Astrocyte of the cerebellum (primary cell): Measurements from ENCODE around the gene ARHGAP26.

Experiments
- DNase-seq: peaks from one replicate; pipeline ENCODE4 v3.0.0-alpha.2; 2011; ENCODE audit warnings: low read depth
- H3K4me3 ChIP-seq: 2 replicates; pipeline ENCODE4 v1.5.1; 2011; ENCODE audit warnings: mild to moderate bottlenecking, low read depth, low read length, moderate library complexity
- CTCF ChIP-seq: IDR thresholded peaks from 2 replicates; pipeline ENCODE4 v1.5.1; 2012; ENCODE audit warnings: low read length, low read depth, moderate library complexity, mild to moderate bottlenecking; ENCODE audit errors: missing control alignments
- in situ Hi-C: cut with HindIII; loops from 2 replicates; pipeline ENCODE4 v1.10.0; 2017; ENCODE audit warnings: low sequenced_read_pairs

Gene ARHGAP26

GRCh38 chr5:143142596-143143435, 372.6 kb downstream of the ARHGAP26 start:
- DNase-seq, result no peak
- no peak overlapping the region for H3K4me3 ChIP-seq
- in situ Hi-C loops, result no loop called here
- no peak for TF ChIP-seq CTCF

GRCh38 chr5:143143973-143144372, 373.8 kb downstream of the ARHGAP26 start:
- H3K4me3 ChIP-seq, result no peak overlapping the region
- TF ChIP-seq CTCF, result no peak
- no peak for DNase-seq
- in situ Hi-C loops, result no loop called here

GRCh38 chr5:143145243-143146160, 375.3 kb downstream of the ARHGAP26 start:
- DNase-seq, result no peak
- no peak overlapping the region for H3K4me3 ChIP-seq
- in situ Hi-C loops, result no loop called here
- no peak for TF ChIP-seq CTCF

- no peak overlapping the region for H3K4me3 ChIP-seq
- no peak for DNase-seq
- in situ Hi-C loops, result no loop called here
- TF ChIP-seq CTCF, result no peak
Measured at GRCh38 chr5:143146161-143146560, 376.0 kb downstream of the ARHGAP26 start.

- in situ Hi-C loops, result no loop called here
- H3K4me3 ChIP-seq, result no peak overlapping the region
- TF ChIP-seq CTCF, result no peak
- no peak for DNase-seq
Measured at GRCh38 chr5:143147383-143147782, 377.2 kb downstream of the ARHGAP26 start.

GRCh38 chr5:143147902-143148301, 377.7 kb downstream of the ARHGAP26 start:
- TF ChIP-seq CTCF, result no peak
- H3K4me3 ChIP-seq, result no peak overlapping the region
- in situ Hi-C loops, result no loop called here
- no peak for DNase-seq
